Activated naive CD8-positive, alpha-beta T cell treated with anti-CD3 and anti-CD28 coated beads for 36 hours (primary cell): ENCODE data around the gene SH3BP2. TPM values are rescaled to one million over a fixed set of nuclear protein-coding genes. Genes with fewer than 3 reads are reported as not detected.

Experiments
- DNase-seq: peaks from one replicate; pipeline ENCODE4 v3.0.0; 2021
- H3K27ac Mint-ChIP-seq: one replicate; pipeline ENCODE4 v1.8.0; 2022; ENCODE audit warnings: mild to moderate bottlenecking, moderate library complexity, mixed read lengths
- H3K27me3 Mint-ChIP-seq: one replicate; pipeline ENCODE4 v1.8.0; 2022; ENCODE audit warnings: mild to moderate bottlenecking, mixed read lengths
- H3K36me3 Mint-ChIP-seq: one replicate; pipeline ENCODE4 v1.8.0; 2021; ENCODE audit warnings: mild to moderate bottlenecking, mixed read lengths
- H3K4me1 Mint-ChIP-seq: one replicate; pipeline ENCODE4 v1.8.0; 2021; ENCODE audit warnings: mixed read lengths
- H3K4me3 Mint-ChIP-seq: one replicate; pipeline ENCODE4 v1.8.0; 2022; ENCODE audit warnings: mild to moderate bottlenecking, moderate library complexity, mixed read lengths
- H3K9me3 Mint-ChIP-seq: one replicate; pipeline ENCODE4 v1.8.0; 2022; ENCODE audit warnings: mixed read lengths
- total RNA-seq, 2 experiments: library from RNA; stranded (reverse); gene quantifications; one replicate each; pipeline ENCODE4 v1.2.3, GENCODE V29; 2021

SH3BP2 gene
- total RNA-seq, 2 experiments from 2014 or later, result 72.2 to 74.1 TPM

DNA sequence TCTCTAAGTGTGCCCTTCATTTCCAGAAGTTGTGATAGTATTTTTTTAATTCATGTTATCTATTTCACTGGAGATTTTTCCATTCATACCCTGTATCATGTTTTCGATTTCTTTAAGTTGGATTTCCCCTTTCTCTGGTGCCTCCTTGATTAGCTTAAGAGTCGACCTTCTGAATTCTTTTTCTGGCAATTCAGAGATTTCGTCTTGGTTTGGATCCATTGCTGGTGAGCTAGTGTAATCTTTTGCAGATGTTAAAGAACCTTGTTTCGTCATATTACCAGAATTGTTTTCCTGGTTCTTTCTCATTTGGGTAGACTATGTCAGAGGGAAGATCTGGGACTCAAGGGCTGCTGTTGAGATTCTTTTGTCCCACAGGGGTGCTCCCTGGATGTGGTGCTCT is 9.1 kb upstream of the SH3BP2 start:
- Mint-ChIP-seq H3K36me3 (peaks cover 11% of the 10 kb centered on the region), H3K9me3 (peaks cover 22% of the 10 kb centered on the region), H3K4me3 (no peak overlapping the region), H3K27me3 (no peaks in the 10 kb centered on the region), H3K4me1 (peaks cover 32% of the 10 kb centered on the region), H3K27ac (peak overlapping the region; percentile 40)
- no peak for DNase-seq

DNA sequence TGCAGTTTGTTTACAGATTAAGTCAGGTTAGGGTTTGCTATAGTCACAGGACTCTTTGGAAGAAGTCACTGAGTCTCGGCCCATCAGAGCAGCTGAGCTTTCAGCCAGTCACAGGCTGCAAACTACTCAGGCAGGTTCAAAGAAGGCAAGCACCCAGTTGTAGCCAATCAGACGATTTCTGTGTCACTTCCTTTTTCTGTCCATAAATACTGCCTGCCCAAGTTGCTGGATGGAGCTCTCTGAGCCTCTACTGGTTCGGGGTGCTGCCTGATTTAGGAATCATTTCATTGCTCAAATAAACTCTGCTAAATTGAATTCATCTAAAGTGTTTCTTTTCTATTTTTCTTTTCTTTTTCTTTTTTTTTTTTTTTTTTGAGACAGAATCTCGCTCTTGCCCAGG is 7.3 kb upstream of the SH3BP2 start:
- peaks cover 22% of the 10 kb centered on the region for H3K9me3 Mint-ChIP-seq
- DNase-seq, result no peak
- H3K27me3 Mint-ChIP-seq, result no peaks in the 10 kb centered on the region
- peak overlapping the region; percentile 97 for H3K27ac Mint-ChIP-seq
- H3K4me1 Mint-ChIP-seq, result peaks cover 38% of the 10 kb centered on the region
- H3K4me3 Mint-ChIP-seq, result no peak overlapping the region
- H3K36me3 Mint-ChIP-seq, result peaks cover 11% of the 10 kb centered on the region

DNA sequence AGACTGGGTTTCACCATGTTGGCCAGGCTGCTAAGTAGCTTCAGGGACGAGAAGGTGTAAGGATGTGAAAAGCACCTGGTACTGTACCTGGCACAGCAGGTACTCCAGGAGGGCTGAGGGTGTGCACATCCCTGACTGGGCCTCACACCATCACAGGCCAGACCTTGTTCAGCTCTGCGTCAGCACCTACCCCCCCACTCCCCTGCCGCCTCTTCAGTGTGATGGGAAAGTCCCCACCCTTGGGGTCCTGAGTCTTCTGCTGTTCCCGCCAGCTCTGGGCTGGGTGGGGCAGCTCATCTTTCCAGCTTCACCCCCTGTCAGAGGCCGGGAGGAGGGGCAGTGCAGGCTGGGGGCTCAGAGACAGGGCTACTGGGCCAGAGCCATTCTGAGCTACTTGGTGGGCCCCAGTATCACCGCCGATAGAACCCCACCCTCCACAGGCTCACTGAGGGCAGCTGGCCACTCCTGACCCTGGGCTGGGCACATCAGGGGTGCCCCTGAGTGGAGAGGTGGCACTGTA is 6.7 kb upstream of the SH3BP2 start:
- H3K27me3 Mint-ChIP-seq, result no peaks in the 10 kb centered on the region
- peaks cover 20% of the 10 kb centered on the region for H3K9me3 Mint-ChIP-seq
- DNase-seq, result peak; percentile 84
- peak overlapping the region; percentile 97 for H3K27ac Mint-ChIP-seq
- H3K36me3 Mint-ChIP-seq, result peaks cover 11% of the 10 kb centered on the region
- peaks cover 40% of the 10 kb centered on the region for H3K4me1 Mint-ChIP-seq
- peak overlapping the region; percentile 9 for H3K4me3 Mint-ChIP-seq

DNA sequence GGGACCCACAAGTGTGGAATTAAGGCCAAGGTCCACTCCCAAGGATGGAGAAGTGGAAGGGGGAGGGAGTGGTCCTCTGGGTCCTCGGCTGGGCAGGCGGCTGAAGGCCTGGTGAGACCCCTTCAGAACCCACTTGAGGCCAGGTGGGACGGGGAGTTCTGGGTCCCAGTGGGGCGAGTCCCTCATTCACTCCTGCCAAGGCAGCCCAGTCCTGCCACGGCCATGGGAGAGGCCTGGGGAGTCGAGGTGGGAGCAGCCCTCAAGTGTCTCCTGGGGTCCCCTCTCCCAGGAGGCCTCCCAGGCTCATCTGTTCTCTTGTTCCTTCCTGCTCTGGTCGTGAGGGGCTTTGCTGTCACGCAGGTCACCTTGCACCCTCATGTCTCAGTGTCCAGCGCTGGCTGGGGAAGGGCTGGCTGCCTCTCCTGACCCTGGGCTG is 6.1 kb upstream of the SH3BP2 start:
- Mint-ChIP-seq H3K27ac (peak overlapping the region; percentile 97), H3K36me3 (peaks cover 11% of the 10 kb centered on the region), H3K27me3 (no peaks in the 10 kb centered on the region), H3K4me3 (peak overlapping the region; percentile 50), H3K4me1 (peaks cover 42% of the 10 kb centered on the region), H3K9me3 (peaks cover 17% of the 10 kb centered on the region)
- DNase-seq, result no peak

DNA sequence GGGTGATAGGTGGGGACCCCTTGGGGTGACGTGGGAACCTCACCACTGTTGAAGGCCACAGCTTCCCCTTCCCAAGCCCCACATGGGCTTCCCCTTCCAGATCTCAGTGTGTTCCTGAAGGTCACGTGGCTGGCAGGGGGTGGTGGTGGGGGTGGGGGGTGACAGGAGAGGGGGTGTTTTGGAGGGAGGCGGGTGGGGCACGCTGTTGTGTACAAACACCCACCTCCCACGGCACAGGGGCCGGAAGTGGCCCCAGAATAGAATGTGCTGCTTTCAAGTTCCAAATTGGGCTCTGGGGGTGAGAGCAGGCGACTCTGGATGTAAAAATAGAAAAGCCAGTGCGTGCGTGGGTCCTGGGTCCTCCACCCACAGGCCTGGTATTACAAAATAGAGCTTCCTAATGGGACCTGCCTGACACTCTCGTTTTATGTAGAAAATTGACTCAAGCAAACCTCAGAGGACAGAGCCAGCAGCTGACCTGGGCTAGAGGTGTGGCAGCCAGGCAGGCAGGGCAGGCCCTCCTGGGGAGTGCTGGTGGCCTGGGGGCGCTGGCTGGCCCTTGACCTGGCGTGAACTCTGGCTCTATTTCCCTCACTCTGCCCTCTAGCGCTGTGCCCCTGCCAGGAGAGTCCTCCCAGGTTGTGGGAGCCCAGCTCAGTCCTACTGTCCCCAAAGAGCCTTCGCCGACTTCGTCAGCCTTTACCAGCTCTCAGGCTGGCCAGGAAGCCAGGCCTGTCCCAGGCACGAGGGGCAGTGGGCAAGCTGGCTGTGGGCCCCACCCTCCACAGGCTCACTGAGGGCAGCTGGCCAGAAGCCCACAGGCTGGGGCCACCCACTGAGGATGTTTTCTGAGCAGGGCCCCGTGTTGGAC is 5.4 kb upstream of the SH3BP2 start:
- DNase-seq, result peak; percentile 61
- no peaks in the 10 kb centered on the region for H3K27me3 Mint-ChIP-seq
- peaks cover 42% of the 10 kb centered on the region for H3K4me1 Mint-ChIP-seq
- H3K4me3 Mint-ChIP-seq, result peak overlapping the region; percentile 50
- peak overlapping the region; percentile 97 for H3K27ac Mint-ChIP-seq
- H3K36me3 Mint-ChIP-seq, result peaks cover 11% of the 10 kb centered on the region
- H3K9me3 Mint-ChIP-seq, result peaks cover 14% of the 10 kb centered on the region

DNA sequence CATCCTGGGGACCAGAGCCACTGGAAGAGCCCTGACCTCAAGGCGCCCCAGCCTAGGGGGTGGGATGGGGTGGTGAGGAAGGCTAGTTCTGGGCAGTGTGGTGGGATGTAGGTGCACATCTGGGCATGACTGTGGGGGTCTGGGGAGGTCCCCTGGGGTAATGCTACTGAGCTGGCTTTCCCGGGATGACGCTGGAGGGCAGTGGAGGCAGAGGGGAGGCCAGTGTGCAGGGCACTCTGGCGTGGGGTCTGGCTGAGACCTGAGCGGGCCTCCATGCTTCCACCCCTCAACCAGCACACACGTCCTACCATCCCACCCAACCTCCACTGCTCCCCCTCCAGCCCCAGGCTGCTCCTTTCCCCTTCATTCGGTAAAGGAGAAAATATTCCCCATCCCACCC is 4.8 kb upstream of the SH3BP2 start:
- H3K27me3 Mint-ChIP-seq, result no peaks in the 10 kb centered on the region
- peak overlapping the region; percentile 97 for H3K27ac Mint-ChIP-seq
- H3K9me3 Mint-ChIP-seq, result peaks cover 10% of the 10 kb centered on the region
- peaks cover 11% of the 10 kb centered on the region for H3K36me3 Mint-ChIP-seq
- DNase-seq, result no peak
- peaks cover 42% of the 10 kb centered on the region for H3K4me1 Mint-ChIP-seq
- H3K4me3 Mint-ChIP-seq, result peak overlapping the region; percentile 22

DNA sequence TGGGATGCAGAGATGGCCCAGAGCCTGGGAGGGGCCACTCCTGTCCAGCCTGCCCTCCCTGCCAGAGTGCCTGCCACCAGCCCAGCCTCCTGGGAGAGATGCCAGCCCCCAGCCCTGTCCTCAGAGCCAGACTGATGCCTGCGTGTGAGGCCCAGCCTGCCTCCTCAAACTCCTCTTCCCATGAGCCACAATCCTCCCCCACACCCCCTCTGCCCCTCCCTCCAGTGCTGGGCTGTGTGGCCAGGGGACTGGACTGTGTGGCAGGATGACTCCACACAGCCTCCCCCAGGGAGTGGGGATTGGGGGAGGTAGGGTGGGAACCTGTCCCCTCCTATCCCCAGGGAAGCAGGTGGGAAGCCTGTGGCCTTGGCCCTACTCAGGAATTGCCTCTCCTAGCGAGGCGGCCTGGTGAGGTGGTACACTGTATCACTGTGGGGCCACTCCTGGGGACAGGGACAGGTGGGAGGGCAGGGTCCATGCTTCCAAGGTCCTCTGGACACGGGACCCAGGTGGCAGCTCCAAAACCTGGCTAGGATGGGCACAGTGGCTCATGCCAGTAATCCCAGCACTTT is 4.3 kb upstream of the SH3BP2 start:
- no peaks in the 10 kb centered on the region for H3K27me3 Mint-ChIP-seq
- H3K4me1 Mint-ChIP-seq, result peaks cover 43% of the 10 kb centered on the region
- H3K9me3 Mint-ChIP-seq, result peaks cover 6% of the 10 kb centered on the region
- DNase-seq, result no peak
- peaks cover 10% of the 10 kb centered on the region for H3K36me3 Mint-ChIP-seq
- H3K4me3 Mint-ChIP-seq, result no peak overlapping the region
- H3K27ac Mint-ChIP-seq, result peak overlapping the region; percentile 97

DNA sequence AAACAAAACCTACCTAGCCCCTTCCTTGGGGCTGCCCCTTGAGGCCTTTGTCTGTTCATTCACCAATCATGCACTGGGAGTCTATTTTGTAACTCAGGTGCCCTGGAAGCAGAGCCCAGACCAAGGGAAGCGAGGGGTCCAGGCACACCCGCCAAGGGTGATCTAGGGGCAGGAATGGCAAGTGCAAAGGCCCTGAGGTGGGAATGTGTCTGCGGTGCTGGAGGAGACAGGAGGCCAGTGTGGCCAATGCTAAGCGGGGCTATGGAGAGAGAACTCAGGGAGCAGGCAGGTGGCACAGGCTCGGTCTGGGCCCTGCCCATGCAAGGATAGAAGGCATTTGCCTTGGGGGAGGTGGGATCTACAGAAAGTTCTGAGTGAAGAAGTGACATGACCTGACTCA is 3.5 kb upstream of the SH3BP2 start:
- Mint-ChIP-seq H3K27me3 (no peaks in the 10 kb centered on the region), H3K9me3 (no peaks in the 10 kb centered on the region), H3K4me1 (peaks cover 43% of the 10 kb centered on the region), H3K27ac (peak overlapping the region; percentile 3), H3K4me3 (no peak overlapping the region), H3K36me3 (peaks cover 4% of the 10 kb centered on the region)
- no peak for DNase-seq

DNA sequence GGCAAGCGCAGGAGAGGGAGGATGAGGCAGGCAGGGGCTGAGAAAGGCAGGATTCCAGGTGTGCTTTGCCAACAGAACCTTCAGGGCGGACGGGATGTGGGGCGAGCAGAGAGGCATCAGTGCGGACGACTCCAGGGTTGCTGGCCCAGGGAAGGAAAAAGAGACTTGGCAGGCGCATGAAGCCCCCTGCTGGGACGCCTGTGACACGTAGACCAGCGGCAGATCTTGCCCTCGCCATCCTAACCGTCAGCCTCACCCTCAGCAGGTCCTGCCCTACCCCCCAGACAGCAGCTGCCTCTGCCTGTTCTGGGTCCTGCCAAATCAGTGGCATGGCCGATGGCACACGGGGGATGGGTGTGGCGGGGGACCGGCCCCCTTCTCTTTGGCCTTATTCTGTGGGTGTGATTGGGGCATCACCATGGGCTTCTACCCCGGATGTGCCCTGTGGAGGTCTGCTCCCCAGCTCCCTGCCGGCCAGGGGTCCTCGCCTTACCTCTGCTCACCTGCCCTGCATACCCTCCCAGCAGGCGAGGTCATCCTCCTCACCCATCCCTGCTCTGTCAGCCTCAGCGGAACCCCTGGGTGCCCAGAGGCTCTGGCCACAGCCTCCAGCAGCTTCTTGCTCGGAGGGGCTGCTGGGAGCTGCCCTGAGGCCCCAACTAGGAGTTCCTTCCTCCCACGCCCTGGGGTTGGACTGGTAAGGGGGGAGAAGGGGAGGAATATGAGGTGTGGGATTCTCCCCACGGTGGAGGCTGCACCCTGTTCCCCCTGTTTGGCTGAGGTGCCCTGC is 2.9 kb upstream of the SH3BP2 start:
- Mint-ChIP-seq H3K27me3 (no peaks in the 10 kb centered on the region), H3K27ac (peak overlapping the region; percentile 3), H3K4me3 (no peak overlapping the region), H3K4me1 (peaks cover 47% of the 10 kb centered on the region), H3K36me3 (peaks cover 2% of the 10 kb centered on the region), H3K9me3 (no peaks in the 10 kb centered on the region)
- DNase-seq, result no peak

DNA sequence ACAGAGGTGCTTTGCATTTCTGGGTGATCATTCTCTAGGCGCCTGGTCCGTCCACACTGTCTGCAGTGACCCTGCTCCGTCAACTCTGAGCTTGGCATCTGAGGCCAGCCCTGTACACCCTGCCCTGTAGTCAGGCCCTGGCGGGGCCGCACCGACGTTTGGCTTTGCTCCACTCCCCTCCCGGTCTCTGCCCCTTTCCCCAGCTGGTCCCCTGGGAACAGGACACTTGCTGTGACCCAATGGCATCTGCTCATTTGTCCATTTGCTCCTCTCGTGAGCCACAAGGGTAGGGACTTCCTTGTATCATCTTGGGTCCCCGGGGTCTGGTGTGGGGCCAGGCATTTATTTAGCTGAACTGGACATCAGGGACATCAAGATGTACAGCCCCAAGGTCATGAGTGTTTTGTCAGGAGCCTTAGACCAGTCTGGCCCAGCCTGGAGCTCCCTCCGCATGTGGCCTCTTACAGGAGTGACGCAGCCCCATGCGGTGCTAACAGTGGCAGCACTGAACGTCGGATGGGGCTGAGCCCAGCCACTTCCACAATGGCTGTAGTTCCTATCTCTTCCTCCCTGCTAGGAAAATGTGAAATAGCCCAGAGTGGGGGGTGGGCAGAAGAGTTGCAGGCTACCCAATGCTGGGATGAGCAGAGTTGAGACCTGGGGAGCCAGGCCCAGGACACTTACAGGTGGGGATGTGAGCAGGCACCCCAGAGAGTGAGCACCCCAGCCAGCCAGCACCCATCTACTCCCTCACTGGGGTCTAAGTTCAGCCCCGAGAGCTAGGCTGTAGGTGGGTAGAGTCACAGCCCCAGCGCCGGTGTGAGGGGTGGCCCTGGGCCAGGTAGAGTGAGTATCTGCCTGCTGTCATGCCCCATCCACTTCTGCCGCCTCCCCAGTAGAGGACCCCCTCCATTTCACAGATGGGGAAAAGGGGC is 2.0 kb upstream of the SH3BP2 start:
- no peaks in the 10 kb centered on the region for H3K9me3 Mint-ChIP-seq
- H3K27me3 Mint-ChIP-seq, result no peaks in the 10 kb centered on the region
- H3K4me3 Mint-ChIP-seq, result no peak overlapping the region
- H3K27ac Mint-ChIP-seq, result no peak overlapping the region
- DNase-seq, result no peak
- H3K36me3 Mint-ChIP-seq, result no peaks in the 10 kb centered on the region
- peaks cover 52% of the 10 kb centered on the region for H3K4me1 Mint-ChIP-seq

DNA sequence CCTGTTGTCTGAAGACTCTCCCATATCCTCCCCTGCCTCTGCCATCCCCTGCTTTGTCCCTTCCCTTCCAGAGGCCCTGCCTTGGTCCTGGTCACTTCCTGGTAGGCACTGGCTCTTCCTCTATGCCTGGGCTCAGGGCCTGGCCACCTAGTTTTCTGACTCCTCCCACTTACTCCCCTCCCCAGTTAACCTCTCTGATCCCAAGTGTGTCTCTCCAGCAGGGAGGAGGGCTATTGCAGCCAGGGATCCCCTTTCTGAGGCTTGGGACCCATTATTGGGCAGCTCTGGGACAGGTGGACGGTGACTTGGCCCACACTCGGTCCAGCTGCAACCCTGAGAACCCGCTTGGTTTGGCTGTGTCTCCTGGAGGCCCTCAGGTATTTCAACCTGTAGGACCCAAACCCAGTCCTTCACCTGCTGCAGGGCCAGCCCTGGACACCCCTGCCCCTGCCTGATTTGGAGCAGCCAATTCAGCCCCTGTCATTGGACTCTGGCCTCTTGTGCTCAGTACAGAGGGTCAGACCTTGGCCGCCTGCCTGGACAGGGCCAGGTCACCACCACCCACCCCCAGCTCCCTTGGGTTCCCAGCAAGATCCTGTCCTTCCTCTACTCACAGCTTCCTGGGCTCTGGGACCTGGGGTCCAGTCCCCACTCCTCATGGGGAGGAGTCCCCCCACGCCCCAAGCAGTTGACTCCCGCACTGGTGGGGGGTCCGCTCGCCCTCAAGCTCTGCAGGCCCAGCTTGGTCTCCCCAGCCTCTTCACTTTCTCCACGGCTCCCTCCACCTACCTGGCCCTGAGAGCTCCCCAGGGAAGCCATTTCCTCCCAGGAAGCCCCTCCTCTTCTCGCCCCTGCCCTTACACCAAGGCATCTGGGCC is 1.1 kb upstream of the SH3BP2 start:
- no peaks in the 10 kb centered on the region for H3K27me3 Mint-ChIP-seq
- H3K36me3 Mint-ChIP-seq, result no peaks in the 10 kb centered on the region
- no peak overlapping the region for H3K4me3 Mint-ChIP-seq
- H3K4me1 Mint-ChIP-seq, result peaks cover 45% of the 10 kb centered on the region
- no peaks in the 10 kb centered on the region for H3K9me3 Mint-ChIP-seq
- H3K27ac Mint-ChIP-seq, result peak overlapping the region; percentile 31
- no peak for DNase-seq

DNA sequence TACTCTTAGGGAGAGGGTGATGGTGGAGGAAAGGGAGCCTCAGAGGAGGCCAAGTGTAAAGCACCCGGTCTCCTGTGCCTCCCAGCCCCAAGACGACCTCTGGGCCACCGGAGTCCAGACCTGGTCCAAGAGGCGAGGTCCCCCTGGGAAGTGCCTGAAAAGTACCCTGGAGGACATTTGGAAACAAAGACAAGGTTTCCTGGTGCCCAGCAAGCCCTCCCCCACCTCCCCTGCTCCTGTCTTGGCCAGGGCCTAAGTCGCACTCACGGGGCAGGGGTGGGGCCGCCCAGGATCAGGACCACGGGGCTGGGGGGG is 532 bp upstream of the SH3BP2 start:
- DNase-seq, result no peak
- no peak overlapping the region for H3K27ac Mint-ChIP-seq
- H3K9me3 Mint-ChIP-seq, result no peaks in the 10 kb centered on the region
- H3K4me3 Mint-ChIP-seq, result no peak overlapping the region
- peaks cover 47% of the 10 kb centered on the region for H3K4me1 Mint-ChIP-seq
- no peaks in the 10 kb centered on the region for H3K27me3 Mint-ChIP-seq
- H3K36me3 Mint-ChIP-seq, result no peaks in the 10 kb centered on the region

DNA sequence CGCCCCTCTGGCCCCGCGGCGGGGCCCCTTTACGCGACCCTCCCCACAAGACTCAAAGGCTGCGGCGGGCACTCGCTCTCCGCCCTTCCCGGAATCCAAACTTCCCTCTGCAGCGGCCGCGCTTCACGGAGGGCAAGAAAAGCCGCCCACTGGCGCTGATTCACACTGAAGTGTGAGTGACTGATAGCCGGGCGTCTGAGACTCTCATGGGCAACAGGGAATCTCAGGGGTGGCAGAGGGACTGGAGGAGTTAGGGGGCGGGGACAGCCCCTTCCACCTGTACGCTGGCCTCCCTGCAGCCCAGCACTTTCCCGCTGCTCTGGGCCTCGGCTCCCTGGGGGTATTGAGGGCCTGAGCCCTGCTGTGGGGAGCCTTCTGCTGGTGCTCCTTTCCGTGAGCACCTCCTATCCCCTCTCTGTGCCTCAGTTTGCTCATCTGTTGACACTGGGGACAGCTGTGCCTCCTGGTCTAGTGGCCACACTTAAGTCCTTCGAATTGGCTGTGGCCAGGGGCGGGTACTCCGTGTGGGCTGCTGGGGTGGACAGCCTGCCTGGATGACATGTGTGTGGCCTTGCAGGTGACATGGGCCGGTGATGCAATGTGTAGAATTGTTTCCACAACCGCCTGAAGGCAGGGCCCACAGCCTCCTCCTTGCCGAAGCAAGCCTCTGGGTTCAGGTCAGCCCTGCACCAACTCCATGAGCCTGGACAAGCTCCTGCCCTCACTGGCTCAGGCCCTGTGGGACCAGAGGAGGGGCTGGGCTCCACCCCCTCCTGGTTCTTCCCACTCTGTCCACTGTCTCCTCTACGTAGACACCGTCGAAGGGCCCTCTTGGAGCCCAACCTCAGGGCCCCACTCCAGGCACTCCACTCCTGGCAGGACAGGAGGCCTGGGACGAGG is 951 bp downstream of the SH3BP2 start:
- peak overlapping the region; percentile 82 for H3K27ac Mint-ChIP-seq
- no peaks in the 10 kb centered on the region for H3K9me3 Mint-ChIP-seq
- DNase-seq, result peak; percentile 60
- H3K4me1 Mint-ChIP-seq, result peaks cover 52% of the 10 kb centered on the region
- H3K36me3 Mint-ChIP-seq, result no peaks in the 10 kb centered on the region
- peak overlapping the region; percentile 89 for H3K4me3 Mint-ChIP-seq
- no peaks in the 10 kb centered on the region for H3K27me3 Mint-ChIP-seq
